CD4-positive, alpha-beta T cell treated with Interleukin-21 for 1 hour (primary cell): ENCODE results near the gene PLEKHA5.

Source experiments
- DNase-seq: peaks from one replicate; pipeline ENCODE4 v3.0.0-alpha.2; 2020

Gene PLEKHA5

GRCh38 chr12:19234981-19235871 lies 105.7 kb downstream of the PLEKHA5 start:
- DNase-seq: no peak

DNA sequence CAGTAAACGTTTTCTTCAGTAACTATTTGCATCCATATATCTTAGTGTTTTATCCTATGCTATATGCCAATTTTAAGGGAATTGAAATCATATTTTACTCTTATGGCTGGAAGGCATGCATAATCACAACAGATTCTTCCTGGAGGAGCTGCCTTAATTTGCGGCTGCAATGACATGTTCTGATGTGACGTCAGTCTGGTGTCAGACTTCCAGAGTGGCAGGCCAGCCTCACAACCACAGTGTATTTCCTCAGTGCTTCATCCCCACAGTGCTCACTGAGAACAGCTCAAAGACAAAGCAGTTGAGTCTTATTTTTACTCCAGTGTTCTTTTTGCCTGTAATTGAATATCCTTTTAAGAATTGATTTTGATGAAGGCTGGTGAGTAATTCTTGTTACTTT lies 107.1 kb downstream of the PLEKHA5 start:
- DNase-seq: peak; percentile 2

- DNase-seq: no peak
These were observed 109.0 kb downstream of the PLEKHA5 start for GRCh38 chr12:19238540-19238939.

GRCh38 chr12:19239102-19239501 lies 109.6 kb downstream of the PLEKHA5 start:
- DNase-seq: no peak

GRCh38 chr12:19239616-19240234 lies 110.2 kb downstream of the PLEKHA5 start:
- no peak for DNase-seq

GRCh38 chr12:19242581-19242980 lies 113.0 kb downstream of the PLEKHA5 start:
- DNase-seq: no peak

GRCh38 chr12:19243551-19243950 lies 114.0 kb downstream of the PLEKHA5 start:
- DNase-seq: no peak

GRCh38 chr12:19244312-19244711 lies 114.8 kb downstream of the PLEKHA5 start:
- no peak for DNase-seq

DNA sequence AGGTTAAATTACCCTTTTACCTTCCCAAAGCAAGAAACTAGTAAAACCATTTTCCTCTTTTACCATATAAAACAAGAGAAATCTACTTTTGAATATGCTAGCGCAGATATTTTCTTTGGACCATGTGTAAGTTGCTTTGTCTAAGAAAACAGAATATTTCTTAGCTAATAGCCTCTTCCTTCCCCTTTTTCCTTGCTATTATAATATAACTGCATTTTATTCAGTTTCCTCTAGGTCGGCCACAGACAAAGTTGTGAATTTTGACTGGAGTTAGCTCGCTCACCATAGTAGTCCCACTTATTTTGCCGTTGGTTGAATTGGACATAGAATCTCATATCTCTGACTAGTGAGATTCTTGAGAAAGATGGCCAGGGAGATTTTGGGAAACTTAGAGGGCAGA lies 115.6 kb downstream of the PLEKHA5 start:
- DNase-seq: no peak

- DNase-seq: no peak
These were observed 116.1 kb downstream of the PLEKHA5 start for GRCh38 chr12:19245666-19246065.

- DNase-seq: no peak
These were observed 117.4 kb downstream of the PLEKHA5 start for GRCh38 chr12:19246933-19247332.

- DNase-seq: no peak
These were observed 119.5 kb downstream of the PLEKHA5 start for GRCh38 chr12:19248929-19249602.

DNA sequence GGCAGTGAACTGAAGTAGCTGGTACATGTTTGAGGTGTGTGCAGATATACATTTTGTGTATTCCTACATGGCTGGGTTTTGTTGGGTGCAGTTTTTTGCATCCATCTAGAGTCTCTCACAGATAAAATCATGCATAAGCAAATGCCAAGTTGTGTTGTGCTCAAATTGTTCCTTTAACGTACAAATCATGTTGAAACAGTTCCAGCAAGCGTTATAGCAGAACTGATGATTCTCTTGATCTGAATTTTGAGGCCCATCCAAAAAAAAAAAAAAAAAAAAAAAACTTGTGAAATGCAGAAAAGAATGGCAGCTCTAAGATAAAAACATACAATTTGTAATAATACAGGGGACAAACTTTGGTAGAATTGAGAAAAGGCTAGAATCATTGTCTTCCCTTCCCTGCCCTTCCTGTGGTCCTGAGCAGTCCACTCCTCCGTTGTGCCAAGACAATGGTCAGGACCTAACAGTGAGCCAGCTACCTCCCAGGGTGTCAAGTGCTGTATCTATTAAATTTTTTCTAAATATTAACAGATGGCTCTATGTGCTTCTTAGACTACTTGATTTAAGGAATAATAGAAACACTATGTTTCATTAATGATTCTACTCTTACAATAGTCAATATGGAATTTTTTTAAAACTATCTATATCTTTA lies 122.1 kb downstream of the PLEKHA5 start:
- DNase-seq: no peak

GRCh38 chr12:19260135-19260534 lies 130.6 kb downstream of the PLEKHA5 start:
- DNase-seq: no peak

DNA sequence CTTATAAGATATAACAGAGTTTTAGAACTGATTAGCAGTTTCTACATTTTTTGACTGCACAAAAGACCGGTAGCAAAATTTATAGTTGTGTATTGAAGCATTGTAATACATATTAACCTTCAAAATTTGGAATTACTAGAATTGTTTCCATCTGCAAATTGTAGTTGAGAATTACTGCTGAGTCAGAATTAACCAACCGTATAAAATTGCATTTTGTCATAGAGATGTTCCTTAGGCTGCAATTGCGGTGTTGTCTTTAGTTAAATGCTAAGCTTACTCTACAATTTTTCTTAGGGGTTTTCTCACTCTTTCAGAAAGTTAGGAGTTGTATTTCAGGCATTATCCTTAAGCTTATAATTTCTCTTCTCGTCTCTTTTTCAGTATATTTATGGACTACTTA lies 132.2 kb downstream of the PLEKHA5 start:
- DNase-seq: no peak

DNA sequence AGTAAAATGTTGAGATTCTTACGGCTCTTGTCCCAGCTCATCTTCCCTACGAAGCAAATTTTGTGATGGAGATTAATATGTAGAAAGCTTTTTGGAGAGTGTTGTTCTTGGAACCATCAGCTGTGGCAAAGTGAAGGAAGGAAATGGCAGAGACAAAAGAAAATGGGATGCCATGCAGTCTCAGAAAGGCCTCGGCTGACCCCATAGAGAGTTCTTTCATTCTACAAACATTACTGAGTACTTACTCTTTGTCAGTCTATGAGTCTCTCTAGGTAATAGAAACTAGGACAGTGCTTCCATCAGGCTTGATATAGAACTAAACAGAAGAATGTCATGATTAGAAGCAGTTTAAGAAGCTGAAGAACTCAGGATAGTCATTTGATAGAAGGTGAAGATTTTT lies 134.1 kb downstream of the PLEKHA5 start:
- no peak for DNase-seq

GRCh38 chr12:19273482-19274330 lies 144.2 kb downstream of the PLEKHA5 start:
- peak; percentile 56 for DNase-seq

- no peak for DNase-seq
These were observed 147.2 kb downstream of the PLEKHA5 start for GRCh38 chr12:19276767-19277166.

GRCh38 chr12:19277711-19278110 lies 148.2 kb downstream of the PLEKHA5 start:
- DNase-seq: no peak

DNA sequence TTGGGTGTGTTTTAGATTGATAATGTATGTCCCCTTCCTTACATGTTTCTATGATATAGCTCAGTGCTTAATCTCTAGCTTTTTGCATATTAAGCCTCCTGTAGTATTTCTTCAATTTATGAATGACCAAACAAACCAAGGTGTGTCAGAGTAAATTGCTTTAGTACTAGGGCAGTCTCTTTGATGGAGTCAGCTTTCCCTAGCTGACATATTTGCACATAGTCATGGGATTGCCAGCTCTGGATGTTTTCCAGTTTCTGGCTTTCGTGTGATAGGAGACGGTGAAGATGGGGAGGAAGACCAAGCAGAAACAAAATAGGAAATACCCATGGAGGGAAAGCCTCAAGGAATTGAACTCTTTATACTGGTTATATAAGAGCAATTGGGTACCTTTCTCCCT lies 148.9 kb downstream of the PLEKHA5 start:
- no peak for DNase-seq

GRCh38 chr12:19282133-19282699 lies 152.7 kb downstream of the PLEKHA5 start:
- DNase-seq: no peak

DNA sequence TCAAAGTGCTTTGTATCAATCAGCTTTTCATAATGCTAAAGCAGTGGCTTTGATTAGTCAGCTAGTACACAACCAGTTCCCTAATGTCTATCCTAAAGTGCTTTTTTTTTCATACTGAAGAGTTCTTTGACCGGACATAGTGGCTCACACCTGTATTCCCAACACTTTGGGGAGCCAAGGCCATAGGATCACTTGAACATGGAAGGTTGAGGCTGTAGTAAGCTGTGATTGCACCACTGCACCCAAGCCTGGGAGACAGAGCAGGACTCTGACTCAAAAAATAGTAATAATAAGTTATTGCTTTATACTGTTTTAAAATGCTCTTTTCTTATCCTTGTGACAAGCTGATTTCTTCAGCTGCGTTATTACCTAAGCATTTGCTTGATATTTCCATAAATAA lies 155.1 kb downstream of the PLEKHA5 start:
- no peak for DNase-seq
